GM12878 (cell line): ENCODE results near the gene MRRF. TPM values are rescaled to one million over a fixed set of nuclear protein-coding genes. Genes with fewer than 3 reads are reported as not detected.

Experiments used
- ATAC-seq: fragments of 200-7000 bp; cut with Tn5 transposase; 3 replicates; pipeline ENCODE4 v1.9.1; 2020; ENCODE audit warnings: mild to moderate bottlenecking, moderate library complexity
- BruUV-seq: library from RNA; stranded (reverse); fragments of 400-500 nt; replicated peaks from 2 replicates; lab custom pipeline; 2021; lab: Mats Ljungman, UMichigan
- CTCF ChIA-PET: fragments of 300-600 bp; sonication (Branson Sonifier 250); formaldehyde crosslinking; extraction: SDS; loops from one replicate; lab custom pipeline; 2021; ENCODE audit warnings: inconsistent platforms; lab: Yijun Ruan, JAX
- POLR2A ChIA-PET: fragments of 350-600 bp; formaldehyde crosslinking; extraction: SDS; loops from one replicate; lab custom pipeline; 2021; ENCODE audit warnings: inconsistent platforms; lab: Charles Lee
- RAD21 ChIA-PET: fragments of 300-600 bp; sonication (Branson Sonifier 250); formaldehyde crosslinking; loops from one replicate; lab custom pipeline; 2023; ENCODE audit warnings: antibody characterized with exemption; ENCODE audit not compliant: unreplicated experiment; lab: Charles Lee
- SMC1A ChIA-PET: fragments of 300-600 bp; sonication (Branson Sonifier 250); formaldehyde crosslinking; loops from one replicate; lab custom pipeline; 2023; ENCODE audit not compliant: unreplicated experiment, uncharacterized antibody; lab: Charles Lee
- DNase-seq: peaks from one replicate; pipeline ENCODE4 v3.0.0-alpha.2; 2011; ENCODE audit warnings: low read depth, low spot score
- FAIRE-seq: peaks from 3 replicates; lab custom pipeline; 2011; peaks lifted over from hg19 to GRCh38; lab: Jason Lieb, UNC
- H2AFZ ChIP-seq: 2 replicates; pipeline ENCODE4 v1.6.0; 2011; ENCODE audit warnings: low read depth, low read length, control low read depth; ENCODE audit not compliant: control insufficient read depth
- H3K27ac ChIP-seq: 2 replicates; pipeline ENCODE4 v1.5.1; 2011; ENCODE audit warnings: control low read depth; ENCODE audit not compliant: control insufficient read depth, insufficient read depth
- H3K27me3 ChIP-seq, 2 experiments: replicated peaks in 1 of 2; 2 replicates each; pipeline versions ENCODE4 v1.6.0 to v1.6.1; 2011; ENCODE audit warnings: low read length in 1 of 2; ENCODE audit not compliant: control insufficient read depth in 2 of 2, insufficient read depth in 2 of 2
- H3K36me3 ChIP-seq, 2 experiments: 2 replicates each; pipeline ENCODE4 v1.5.1; 2011; ENCODE audit warnings: low read length in 1 of 2; ENCODE audit not compliant: control insufficient read depth in 2 of 2, insufficient read depth in 2 of 2
- H3K4me1 ChIP-seq: 2 replicates; pipeline ENCODE4 v1.6.1; 2011; ENCODE audit warnings: mild to moderate bottlenecking, low read length, moderate library complexity, mixed read lengths; ENCODE audit not compliant: control insufficient read depth, insufficient read depth
- H3K4me2 ChIP-seq: 2 replicates; pipeline ENCODE4 v1.6.0; 2011; ENCODE audit warnings: control low read depth; ENCODE audit not compliant: control insufficient read depth, insufficient read depth
- H3K4me3 ChIP-seq: fragments of 200-600 bp; sonication (generic); 2 replicates; pipeline ENCODE4 v1.5.1; 2016
- H3K79me2 ChIP-seq: 2 replicates; pipeline ENCODE4 v1.6.0; 2011; ENCODE audit warnings: low read length; ENCODE audit not compliant: control insufficient read depth, insufficient read depth
- H3K9ac ChIP-seq: 2 replicates; pipeline ENCODE4 v1.8.0; 2011; ENCODE audit warnings: low read length, control low read depth, mixed read lengths; ENCODE audit not compliant: control insufficient read depth, insufficient read depth
- H3K9me3 ChIP-seq: replicated peaks from 3 replicates; pipeline ENCODE4 v1.5.1; 2011; ENCODE audit warnings: mild to moderate bottlenecking, low read length; ENCODE audit not compliant: control insufficient read depth, insufficient read depth
- H4K20me1 ChIP-seq: 2 replicates; pipeline ENCODE4 v1.6.0; 2011; ENCODE audit not compliant: control insufficient read depth, insufficient read depth
- BHLHE40 ChIP-seq, 2 experiments: fragments of 450-650 bp in 1 of 2; IDR thresholded peaks; 2 replicates each; pipeline ENCODE4 v1.6.1; 2011 to 2017; ENCODE audit warnings: low read depth in 2 of 2, borderline replicate concordance in 1 of 2, improper control_type of control experiment in 1 of 2, low read length in 1 of 2, mild to moderate bottlenecking in 1 of 2
- CBX5 ChIP-seq: sonication (generic); IDR thresholded peaks from 2 replicates; pipeline ENCODE4 v1.6.1; 2016; ENCODE audit warnings: low read depth, moderate library complexity, mild to moderate bottlenecking, inconsistent platforms
- IRF5 ChIP-seq: fragments of 450-650 bp; IDR thresholded peaks from 2 replicates; pipeline ENCODE4 v1.6.1; 2017; ENCODE audit warnings: borderline replicate concordance
- KDM1A ChIP-seq: fragments of 200-600 bp; sonication (generic); IDR thresholded peaks from 2 replicates; pipeline ENCODE4 v1.6.1; 2016; ENCODE audit warnings: borderline replicate concordance
- PKNOX1 ChIP-seq: fragments of 450-650 bp; IDR thresholded peaks from 2 replicates; pipeline ENCODE4 v1.6.1; 2016; ENCODE audit warnings: mild to moderate bottlenecking
- ZBTB11 ChIP-seq: fragments of 450-650 bp; formaldehyde crosslinking; IDR thresholded peaks from 2 replicates; pipeline ENCODE4 v1.5.0; 2022; ENCODE audit warnings: mild to moderate bottlenecking, missing genetic modification characterization
- ZBTB4 ChIP-seq: fragments of 450-650 bp; formaldehyde crosslinking; IDR thresholded peaks from 2 replicates; pipeline ENCODE4 v1.4.0; 2022; ENCODE audit warnings: mild to moderate bottlenecking, moderate library complexity
- WGBS: methylation state at CpG from one replicate; pipeline ENCODE4 v1.1.6; 2016; ENCODE audit warnings: low lambda C conversion rate; ENCODE audit not compliant: insufficient replicate concordance, insufficient coverage; ENCODE audit errors: missing lambda C conversion rate; 5-methylcytosine and 5-hydroxymethylcytosine counted together
- in situ Hi-C: fragments of 300-500 bp; cut with MboI; formaldehyde crosslinking; loops from 9 replicates; pipeline ENCODE4 v1.14.3; 2018; ENCODE audit warnings: mixed read lengths
- intact Hi-C: fragments of 100-400 bp; cut with micrococcal nuclease; formaldehyde crosslinking; loops from one replicate; pipeline ENCODE4 v1.14.2; 2022; ENCODE audit not compliant: unreplicated experiment
- polyA plus RNA-seq, 11 experiments: library from polyadenylated mRNA; depleted of rRNA in 4 of 11; unstranded in 6 of 11; stranded (reverse) in 5 of 11; fragments of >200 nt; fragmentation: Nextera tagmentation in 4 of 11; fragmentation: Illumina TruSeq in 1 of 11; extraction: Ambion mirVana in 4 of 11; extraction: Trizol in 1 of 11; gene quantifications; 1 replicate in 1 of 11; 2 replicates in 10 of 11; pipeline versions ENCODE4 v1.2.1 to v1.2.3, GENCODE V29; 2011 to 2016; ENCODE audit warnings: inconsistent platforms in 2 of 11, missing spikeins in 2 of 11, low read depth in 1 of 11
- total RNA-seq, 4 experiments: library from RNA; depleted of rRNA in 3 of 4; stranded (reverse); fragments of >200 nt in 3 of 4; fragmentation: Illumina TruSeq in 1 of 4; extraction: Trizol in 1 of 4; gene quantifications; 2 replicates each; pipeline versions ENCODE4 v1.2.1 to v1.2.3, GENCODE V29; 2013 to 2021

Gene MRRF
- total and polyA plus RNA-seq, 10 of the 15 experiments (the other 5 are each of a cell fraction or from before 2014, with no cell fraction given): 64.8 to 112 (median 76.4) TPM

- no peak overlapping the region for H3K9ac ChIP-seq
- BruUV-seq: no TSS peak
- ATAC-seq: no peak
- ChIA-PET SMC1A (no interaction called here), POLR2A (no interaction called here)
- no peak overlapping the region for H3K4me2 ChIP-seq
- no peaks in the 10 kb centered on the region for H3K9me3 ChIP-seq
- peaks cover 5 to 29% of the 10 kb centered on the region in 2 experiments for H3K36me3 ChIP-seq
- intact Hi-C loops: no loop called here
- no peak for TF ChIP-seq ZBTB4 (CRISPR knock-in tag)
- no peak for TF ChIP-seq PKNOX1
- TF ChIP-seq IRF5: no peak
- no peak for TF ChIP-seq CBX5
- no peak for TF ChIP-seq KDM1A
- TF ChIP-seq ZBTB11 (CRISPR knock-in tag): no peak
- TF ChIP-seq BHLHE40 (IDR thresholded peaks at IDR 0.05; ENCODE audit: borderline replicate concordance in 1 of 2, low read depth in 2 of 2, low read length in 1 of 2): no peak
- TF ChIP-seq, all 136 proteins: peak for 0
- no peaks in the 10 kb centered on the region for H3K27me3 ChIP-seq
- ChIA-PET CTCF (no interaction called here), RAD21 (no interaction called here)
- FAIRE-seq: no peak
- H3K79me2 ChIP-seq: no peaks in the 10 kb centered on the region
- H2AFZ ChIP-seq: no peak overlapping the region
- H3K4me1 ChIP-seq: no peaks in the 10 kb centered on the region
- H3K4me3 ChIP-seq: no peak overlapping the region
- DNase-seq: no peak
- WGBS: 90% methylated on average over 5 of the region's 5 CpGs
- in situ Hi-C loops: no loop called here
- H3K27ac ChIP-seq: no peak overlapping the region
- no peaks in the 10 kb centered on the region for H4K20me1 ChIP-seq
Measured at GRCh38 chr9:122248448-122248865, 16.2 kb upstream of the MRRF start.
